HepG2 (cell line): Measurements from ENCODE around the gene ZFP36. TPM values are rescaled to one million over a fixed set of nuclear protein-coding genes. Genes with fewer than 3 reads are reported as not detected.

Source experiments
- CENPBD1 ChIP-seq: sonication (generic); formaldehyde crosslinking; IDR thresholded peaks from 2 replicates; pipeline ENCODE4 v1.8.0; 2022; ENCODE audit warnings: missing genetic modification reagents, low read depth, mild to moderate bottlenecking, borderline replicate concordance
- EED ChIP-seq: sonication (generic); formaldehyde crosslinking; IDR thresholded peaks from 2 replicates; pipeline ENCODE4 v1.5.0; 2020; ENCODE audit warnings: mild to moderate bottlenecking, missing genetic modification reagents
- FLYWCH1 ChIP-seq: sonication (generic); formaldehyde crosslinking; IDR thresholded peaks from 2 replicates; pipeline ENCODE4 v1.8.1; 2023; ENCODE audit warnings: mild to moderate bottlenecking, missing genetic modification reagents
- FOXM1 ChIP-seq: sonication (generic); formaldehyde crosslinking; IDR thresholded peaks from 2 replicates; pipeline ENCODE4 v1.5.0; 2020; ENCODE audit warnings: missing genetic modification reagents
- GRHL1 ChIP-seq: sonication (generic); formaldehyde crosslinking; conservative IDR thresholded peaks from 2 replicates; pipeline ENCODE4 v1.8.0; 2022; ENCODE audit warnings: missing genetic modification reagents
- JDP2 ChIP-seq: sonication (generic); formaldehyde crosslinking; IDR thresholded peaks from 2 replicates; pipeline ENCODE4 v1.8.1; 2022; ENCODE audit warnings: missing genetic modification reagents, borderline replicate concordance
- LBX2 ChIP-seq: sonication (generic); formaldehyde crosslinking; IDR thresholded peaks from 2 replicates; pipeline ENCODE4 v1.5.0; 2020; ENCODE audit warnings: missing genetic modification reagents, mild to moderate bottlenecking, borderline replicate concordance
- MLXIP ChIP-seq: sonication (generic); formaldehyde crosslinking; IDR thresholded peaks from 2 replicates; pipeline ENCODE4 v1.9.0; 2021; ENCODE audit warnings: missing genetic modification reagents, borderline replicate concordance
- PBX2 ChIP-seq: IDR thresholded peaks from 2 replicates; pipeline ENCODE4 v1.6.1; 2016; ENCODE audit warnings: control low read depth
- PCBP2 ChIP-seq: fragments of 200-400 bp; formaldehyde crosslinking; optimal IDR thresholded peaks from 2 replicates; pipeline ENCODE3; 2018; ENCODE audit warnings: low read length, low read depth; ENCODE audit not compliant: poor library complexity, severe bottlenecking
- SAP130 ChIP-seq: IDR thresholded peaks from 2 replicates; pipeline ENCODE4 v1.6.1; 2016; ENCODE audit warnings: low read depth
- SNAPC5 ChIP-seq: sonication (generic); formaldehyde crosslinking; IDR thresholded peaks from 2 replicates; pipeline ENCODE4 v1.8.1; 2023; ENCODE audit warnings: mild to moderate bottlenecking, missing genetic modification reagents, borderline replicate concordance
- SRSF9 ChIP-seq: fragments of 200-400 bp; formaldehyde crosslinking; IDR thresholded peaks from 2 replicates; pipeline ENCODE4 v1.6.1; 2018; ENCODE audit warnings: borderline replicate concordance, mild to moderate bottlenecking, low read depth, low read length; ENCODE audit not compliant: insufficient read depth, poor library complexity, severe bottlenecking
- SRY ChIP-seq: sonication (generic); formaldehyde crosslinking; IDR thresholded peaks from 2 replicates; pipeline ENCODE4 v1.8.0; 2022; ENCODE audit warnings: mild to moderate bottlenecking, missing genetic modification reagents
- TSC22D2 ChIP-seq: sonication (generic); formaldehyde crosslinking; IDR thresholded peaks from 2 replicates; pipeline ENCODE4 v1.5.1; 2020; ENCODE audit warnings: missing genetic modification reagents, mild to moderate bottlenecking, borderline replicate concordance
- ZBTB14 ChIP-seq: sonication (generic); formaldehyde crosslinking; IDR thresholded peaks from 2 replicates; pipeline ENCODE4 v1.4.0; 2020; ENCODE audit warnings: missing genetic modification reagents
- ZNF317 ChIP-seq: sonication (generic); formaldehyde crosslinking; IDR thresholded peaks from 2 replicates; pipeline ENCODE4 v1.5.0; 2020; ENCODE audit warnings: mild to moderate bottlenecking, missing genetic modification reagents
- ZNF652 ChIP-seq: IDR thresholded peaks from 2 replicates; pipeline ENCODE4 v1.6.1; 2016; ENCODE audit warnings: low read depth, borderline replicate concordance
- ZNF777 ChIP-seq: sonication (generic); formaldehyde crosslinking; IDR thresholded peaks from 2 replicates; pipeline ENCODE4 v1.4.0; 2020; ENCODE audit warnings: missing genetic modification reagents
- ZSCAN31 ChIP-seq: sonication (generic); formaldehyde crosslinking; IDR thresholded peaks from 2 replicates; pipeline ENCODE4 v1.5.0; 2020; ENCODE audit warnings: low read depth, mild to moderate bottlenecking, missing genetic modification reagents
- polyA plus RNA-seq, 8 experiments: library from polyadenylated mRNA; depleted of rRNA in 3 of 8; stranded (reverse) in 7 of 8; unstranded in 1 of 8; fragments of >200 nt; fragmentation: Illumina TruSeq in 4 of 8; extraction: Trizol in 4 of 8; gene quantifications; 2 replicates each; pipeline versions ENCODE4 v1.2.1 to v1.2.3, GENCODE V29; 2011 to 2016; ENCODE audit warnings: low read depth in 4 of 8, missing spikeins in 1 of 8, mixed read lengths in 1 of 8; ENCODE audit not compliant: insufficient read depth in 1 of 8
- total RNA-seq, 5 experiments: library from RNA; depleted of rRNA; stranded (reverse); fragments of >200 nt; fragmentation: Illumina TruSeq; extraction: Trizol; gene quantifications; 2 replicates each; pipeline ENCODE4 v1.2.3, GENCODE V29; 2016; ENCODE audit warnings: low read depth in 1 of 5

Gene ZFP36
- total and polyA plus RNA-seq, 2 of the 13 experiments (the other 11 are each of a cell fraction or from before 2014, with no cell fraction given): 1.4 to 1.7 TPM

GRCh38 chr19:39406656-39407409, at the start of gene ZFP36 (continued):
- TF ChIP-seq ZNF777 (CRISPR knock-in tag) (no peak), GRHL1 (CRISPR knock-in tag) (no peak), SRY (CRISPR knock-in tag) (peak; percentile 85; the same call in 1 of the 2 replicates), CENPBD1 (CRISPR knock-in tag) (no peak), ZBTB14 (peak; percentile 76), FLYWCH1 (CRISPR knock-in tag) (no peak), TSC22D2 (CRISPR knock-in tag) (no peak), FOXM1 (CRISPR knock-in tag) (no peak), SRSF9 (no peak), PCBP2 (no peak), SAP130 (CRISPR knock-in tag) (peak; percentile 75), ZSCAN31 (no peak), ZNF317 (CRISPR knock-in tag) (no peak), SNAPC5 (CRISPR knock-in tag) (no peak), LBX2 (CRISPR knock-in tag) (no peak), PBX2 (no peak), JDP2 (CRISPR knock-in tag) (no peak), MLXIP (CRISPR knock-in tag) (no peak), ZNF652 (CRISPR knock-in tag) (0 out of 2 replicates have a peak, but pooled peaks have one; percentile 12), EED (CRISPR knock-in tag) (peak; percentile 87)
